ENCODE measurements around the gene PMAIP1. TPM values are rescaled to one million over a fixed set of nuclear protein-coding genes. Genes with fewer than 3 reads are reported as not detected.

PMAIP1 gene
- total and polyA plus RNA-seq, 4 donors, result 0.08 to 5.5 (median 0.25) TPM

- no peak for DNase-seq (ENCODE audit: low spot score)
- Histone ChIP-seq H3K9me3 (ENCODE audit: control insufficient read depth in 4 of 4, low read length in 3 of 4) (no peaks in the 10 kb centered on the region), H3K27me3 (ENCODE audit: control insufficient read depth in 4 of 4, insufficient read depth in 4 of 4, low read length in 3 of 4) (no peaks in the 10 kb centered on the region), H3K9ac (ENCODE audit: low read depth in 1 of 2, low read length in 2 of 2) (no peak overlapping the region), H3K4me3 (ENCODE audit: low read depth in 1 of 3, low read length in 3 of 3) (no peak overlapping the region), H3K27ac (ENCODE audit: low read depth in 1 of 2, low read length in 2 of 2) (no peak overlapping the region), H3K4me1 (ENCODE audit: control insufficient read depth in 4 of 4, insufficient read depth in 4 of 4, low read length in 3 of 4) (no peaks in the 10 kb centered on the region), H3K36me3 (ENCODE audit: control insufficient read depth in 4 of 4, insufficient read depth in 3 of 4, low read depth in 1 of 4, low read length in 3 of 4) (no peaks in the 10 kb centered on the region)
- no peak for TF ChIP-seq NR2F2 (IDR thresholded peaks at IDR 0.05)
- no peak for TF ChIP-seq GABPA (IDR thresholded peaks at IDR 0.05 in 1 of 2, conservative IDR thresholded peaks at IDR 0.05 in 1 of 2)
- TF ChIP-seq SP1 (IDR thresholded peaks at IDR 0.05), result no peak
- no peak for TF ChIP-seq JUND (IDR thresholded peaks at IDR 0.05)
- no peak for TF ChIP-seq RXRA (IDR thresholded peaks at IDR 0.05)
- no peak for TF ChIP-seq EGR1 (IDR thresholded peaks at IDR 0.05; ENCODE audit: low read depth in 2 of 2)
- no peak for TF ChIP-seq HNF4G (IDR thresholded peaks at IDR 0.05)
- no peak for TF ChIP-seq FOXA1 (IDR thresholded peaks at IDR 0.05)
- no peak for TF ChIP-seq ATF3 (IDR thresholded peaks at IDR 0.05)
- TF ChIP-seq ZBTB33 (IDR thresholded peaks at IDR 0.05), result no peak
- TF ChIP-seq RAD21 (IDR thresholded peaks at IDR 0.05), result no peak
- no peak for TF ChIP-seq FOXA2 (IDR thresholded peaks at IDR 0.05)
- TF ChIP-seq MAX (IDR thresholded peaks at IDR 0.05), result no peak
- no peak for TF ChIP-seq REST (IDR thresholded peaks at IDR 0.05)
- TF ChIP-seq CTCF (IDR thresholded peaks at IDR 0.05; ENCODE audit: low read depth, low read length, missing input control), result no peak
- TF ChIP-seq HNF4A (conservative IDR thresholded peaks at IDR 0.05), result no peak
- TF ChIP-seq YY1 (IDR thresholded peaks at IDR 0.05), result no peak
- no peak for TF ChIP-seq TAF1 (conservative IDR thresholded peaks at IDR 0.05)
- WGBS, result 73% methylated on average over 10 of the region's 10 CpGs
Measured at GRCh38 chr18:59871711-59872362, 28.0 kb upstream of the PMAIP1 start.

Measured in liver (tissue), 9 donors.